Esophagus squamous epithelium (tissue), 5 donors: ENCODE results near the gene TBC1D8B. TPM values are rescaled to one million over a fixed set of nuclear protein-coding genes. Genes with fewer than 3 reads are reported as not detected.

Experiments
- DNase-seq: peaks from one replicate; lab custom pipeline; 2025; lab: John Stamatoyannopoulos, UW
- H3K27ac ChIP-seq, 4 donors: fragments of 200-600 bp; sonication (generic); one replicate each; pipeline ENCODE4 v1.5.1; 2016 to 2019; ENCODE audit warnings: mild to moderate bottlenecking in 1 of 4
- H3K27me3 ChIP-seq, 4 donors: fragments of 200-600 bp; sonication (generic); 1 replicate in 3 of 4; 2 replicates in 1 of 4; pipeline versions ENCODE4 v1.5.1 to v1.6.0; 2017 to 2021; ENCODE audit warnings: antibody characterized with exemption in 1 of 4
- H3K36me3 ChIP-seq, 3 donors: fragments of 200-600 bp; sonication (generic); one replicate each; pipeline ENCODE4 v1.5.1; 2016 to 2019
- H3K4me1 ChIP-seq, 3 donors: fragments of 200-600 bp; sonication (generic); one replicate each; pipeline ENCODE4 v1.5.1; 2017 to 2019
- H3K4me3 ChIP-seq, 4 donors: fragments of 200-600 bp; sonication (generic); 1 replicate in 3 of 4; 2 replicates in 1 of 4; pipeline ENCODE4 v1.5.1; 2016 to 2019; ENCODE audit warnings: mild to moderate bottlenecking in 2 of 4, moderate library complexity in 1 of 4
- H3K9me3 ChIP-seq, 3 donors: fragments of 200-600 bp; sonication (generic); one replicate each; pipeline ENCODE4 v1.5.1; 2016 to 2019
- POLR2A ChIP-seq, 4 donors: fragments of 450-650 bp; IDR thresholded peaks; one replicate each; pipeline ENCODE4 v1.6.1; 2017; ENCODE audit warnings: antibody characterized with exemption in 4 of 4, mild to moderate bottlenecking in 4 of 4, moderate library complexity in 3 of 4
- WGBS, 2 donors: methylation state at CpG; one replicate each; pipeline ENCODE4 v1.1.5; 2018; 5-methylcytosine and 5-hydroxymethylcytosine counted together
- intact Hi-C: fragments of 100-400 bp; cut with DNase I; formaldehyde crosslinking; loops from one replicate; pipeline ENCODE4 v1.15.0; 2022
- total RNA-seq, 4 donors: library from RNA; depleted of rRNA; stranded (reverse); fragments of >200 nt; gene quantifications; one replicate each; pipeline ENCODE4 v1.1.0, GENCODE V29; 2016
- TF ChIP-seq, protein P1 (sequence below), 6 experiments: fragments of 450-650 bp in 4 of 6; fragments of 200-600 bp in 2 of 6; sonication (generic) in 2 of 6; IDR thresholded peaks; one replicate each; pipeline ENCODE4 v1.5.1; 2016 to 2019; ENCODE audit warnings: antibody characterized with exemption in 6 of 6, mild to moderate bottlenecking in 4 of 6, moderate library complexity in 4 of 6
- donor health status: DM: yes; HTN: yes; CAD: no.

Gene TBC1D8B
- total RNA-seq, 4 donors from 2014 or later = 2.3 to 3.9 (median 3.4) TPM

DNA sequence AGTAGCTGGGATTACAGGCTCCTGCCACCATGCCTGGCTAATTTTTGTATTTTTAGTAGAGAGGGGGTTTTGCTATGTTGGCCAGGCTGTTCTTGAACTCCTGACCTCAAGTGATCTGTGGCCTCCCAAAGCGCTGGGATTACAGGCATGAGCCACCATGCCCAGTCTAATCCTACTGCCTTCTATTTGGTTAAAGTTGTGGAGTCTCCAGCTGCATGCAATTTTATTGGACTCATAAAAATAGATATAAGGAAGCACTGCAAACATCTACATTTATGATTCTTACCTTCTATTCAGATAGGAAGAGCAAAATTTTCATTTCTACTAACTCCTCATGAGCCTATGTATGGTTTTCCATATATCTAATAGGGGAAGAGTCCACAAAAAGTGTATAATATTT lies 87.0 kb downstream of the TBC1D8B start:
- intact Hi-C loops = no loop called here
- Histone ChIP-seq H3K4me3 (no peak overlapping the region), H3K27me3 (peaks cover 0 to 25% (median 0%) of the 10 kb centered on the region in 4 donors), H3K36me3 (no peaks in the 10 kb centered on the region), H3K9me3 (no peaks in the 10 kb centered on the region), H3K27ac (no peak overlapping the region), H3K4me1 (peaks cover 0 to 1% (median 0%) of the 10 kb centered on the region in 3 donors)
- WGBS, 2 donors = 57 to 100% methylated on average over 1 of the region's 1 CpG
- no peak for DNase-seq
- TF ChIP-seq POLR2A (IDR thresholded peaks at IDR 0.05) = no peak
- TF ChIP-seq, protein P1, sequence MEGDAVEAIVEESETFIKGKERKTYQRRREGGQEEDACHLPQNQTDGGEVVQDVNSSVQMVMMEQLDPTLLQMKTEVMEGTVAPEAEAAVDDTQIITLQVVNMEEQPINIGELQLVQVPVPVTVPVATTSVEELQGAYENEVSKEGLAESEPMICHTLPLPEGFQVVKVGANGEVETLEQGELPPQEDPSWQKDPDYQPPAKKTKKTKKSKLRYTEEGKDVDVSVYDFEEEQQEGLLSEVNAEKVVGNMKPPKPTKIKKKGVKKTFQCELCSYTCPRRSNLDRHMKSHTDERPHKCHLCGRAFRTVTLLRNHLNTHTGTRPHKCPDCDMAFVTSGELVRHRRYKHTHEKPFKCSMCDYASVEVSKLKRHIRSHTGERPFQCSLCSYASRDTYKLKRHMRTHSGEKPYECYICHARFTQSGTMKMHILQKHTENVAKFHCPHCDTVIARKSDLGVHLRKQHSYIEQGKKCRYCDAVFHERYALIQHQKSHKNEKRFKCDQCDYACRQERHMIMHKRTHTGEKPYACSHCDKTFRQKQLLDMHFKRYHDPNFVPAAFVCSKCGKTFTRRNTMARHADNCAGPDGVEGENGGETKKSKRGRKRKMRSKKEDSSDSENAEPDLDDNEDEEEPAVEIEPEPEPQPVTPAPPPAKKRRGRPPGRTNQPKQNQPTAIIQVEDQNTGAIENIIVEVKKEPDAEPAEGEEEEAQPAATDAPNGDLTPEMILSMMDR (IDR thresholded peaks at IDR 0.05) = no peak

DNA sequence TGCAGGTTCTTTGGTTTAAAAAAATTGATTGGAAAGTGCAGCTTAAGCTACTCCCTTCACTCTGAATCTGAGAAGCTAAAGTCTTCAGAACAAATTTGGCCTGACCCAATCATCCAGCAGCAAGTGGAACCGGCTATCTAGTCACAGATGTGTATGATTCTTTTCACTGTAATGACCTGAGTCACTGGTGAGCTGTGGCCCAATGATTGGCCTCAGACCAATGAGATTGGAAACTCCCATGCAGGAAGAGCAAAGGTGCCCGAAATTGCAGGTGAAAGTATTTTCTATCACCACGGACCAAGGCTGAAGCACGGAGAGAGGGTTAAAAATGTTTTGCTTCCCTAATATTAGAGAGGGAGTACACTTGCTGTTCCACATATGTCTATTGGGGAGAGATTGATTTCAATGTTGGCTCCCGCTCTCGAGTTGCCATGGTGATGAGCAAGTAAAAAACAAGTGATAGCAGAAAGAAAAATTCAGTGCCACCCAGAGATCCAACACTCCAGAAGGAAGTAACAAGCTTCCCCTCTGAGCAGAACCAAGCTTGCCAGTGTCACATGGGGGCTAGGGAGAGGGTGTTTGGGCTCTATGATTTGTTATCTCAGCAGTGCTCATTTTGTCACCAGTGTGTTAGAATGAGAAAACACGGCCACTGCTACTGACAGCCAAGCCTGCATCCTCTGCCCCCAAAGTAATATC lies 89.4 kb downstream of the TBC1D8B start:
- no peak for TF ChIP-seq POLR2A (IDR thresholded peaks at IDR 0.05)
- TF ChIP-seq, protein P1 (IDR thresholded peaks at IDR 0.05) = no peak
- Histone ChIP-seq H3K4me3 (no peak overlapping the region), H3K4me1 (peaks cover 0 to 17% (median 0%) of the 10 kb centered on the region in 3 donors), H3K27ac (no peak overlapping the region), H3K27me3 (peaks cover 0 to 25% (median 0%) of the 10 kb centered on the region in 4 donors), H3K36me3 (no peaks in the 10 kb centered on the region), H3K9me3 (no peaks in the 10 kb centered on the region)
- intact Hi-C loops = no loop called here
- no peak for DNase-seq
- 51 to 56% methylated on average over 3 to 7 of the region's 7 CpGs for WGBS, 2 donors

DNA sequence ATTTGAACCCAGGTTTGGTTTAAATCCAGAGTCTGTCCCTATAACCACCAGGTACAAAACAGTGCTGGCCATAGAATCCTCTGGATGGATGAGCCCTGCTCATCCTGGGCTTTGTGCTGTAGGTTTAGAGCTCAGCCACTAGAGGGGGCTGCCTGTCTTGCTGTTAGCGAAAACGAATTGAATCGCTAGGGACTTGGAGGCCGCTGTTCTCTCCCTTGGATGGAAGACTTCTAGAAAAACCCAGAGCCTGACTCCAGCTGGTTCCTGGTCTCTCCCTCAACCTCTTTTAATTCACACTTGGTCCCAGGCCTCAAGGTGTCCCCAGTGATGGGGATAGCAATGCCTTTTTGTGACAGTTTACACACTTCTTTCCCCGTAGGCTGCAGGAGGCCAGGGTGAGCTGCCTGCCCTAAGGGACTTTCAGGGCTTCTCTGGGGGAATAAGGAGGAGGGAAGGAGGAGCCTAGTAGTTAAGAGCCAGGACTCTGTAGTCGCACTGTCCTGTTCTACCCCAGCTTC lies 92.0 kb downstream of the TBC1D8B start:
- H3K36me3 ChIP-seq = no peaks in the 10 kb centered on the region
- H3K4me1 ChIP-seq = peaks cover 0 to 17% (median 0%) of the 10 kb centered on the region in 3 donors
- no peak overlapping the region for H3K27ac ChIP-seq
- TF ChIP-seq, protein P1 (IDR thresholded peaks at IDR 0.05) = peak; percentile 26 to 79 (median 70)
- TF ChIP-seq POLR2A (IDR thresholded peaks at IDR 0.05) = no peak
- DNase-seq = no peak
- H3K9me3 ChIP-seq = no peaks in the 10 kb centered on the region
- H3K4me3 ChIP-seq = no peak overlapping the region
- peaks cover 0 to 25% (median 0%) of the 10 kb centered on the region in 4 donors for H3K27me3 ChIP-seq
- 0 to 14% methylated on average over 2 to 3 of the region's 6 CpGs for WGBS, 2 donors
- intact Hi-C loops = no loop called here

DNA sequence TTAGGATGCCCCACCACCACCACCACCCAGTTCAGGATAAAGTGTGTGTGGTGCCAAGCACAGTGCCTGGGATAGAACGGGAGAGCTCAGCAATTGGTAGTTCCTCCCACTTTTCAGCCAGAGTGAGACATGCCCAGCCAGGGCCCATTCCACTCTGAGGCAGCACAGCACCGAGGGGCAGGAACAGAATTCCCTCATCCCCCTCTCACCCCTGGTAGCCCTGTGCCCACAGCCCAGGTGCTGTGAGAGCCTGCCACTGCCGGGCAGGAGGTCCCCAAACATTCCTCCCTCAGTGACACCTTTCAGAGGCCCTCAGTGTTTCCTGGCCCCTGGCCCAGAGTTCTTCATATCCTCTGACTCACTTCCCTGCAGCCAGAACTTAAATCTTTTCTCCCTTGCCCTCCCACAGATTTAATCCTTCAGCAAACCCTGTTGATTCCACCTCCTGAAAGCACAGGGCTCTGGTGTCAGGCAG lies 92.5 kb downstream of the TBC1D8B start:
- no peak for TF ChIP-seq POLR2A (IDR thresholded peaks at IDR 0.05)
- Histone ChIP-seq H3K9me3 (no peaks in the 10 kb centered on the region), H3K27me3 (peaks cover 0 to 25% (median 0%) of the 10 kb centered on the region in 4 donors), H3K27ac (no peak overlapping the region), H3K4me1 (peaks cover 0 to 17% (median 0%) of the 10 kb centered on the region in 3 donors), H3K4me3 (no peak overlapping the region), H3K36me3 (no peaks in the 10 kb centered on the region)
- intact Hi-C loops = no loop called here
- no peak for DNase-seq
- WGBS, 2 donors = 7 to 20% methylated on average over 1 to 3 of the region's 3 CpGs

DNA sequence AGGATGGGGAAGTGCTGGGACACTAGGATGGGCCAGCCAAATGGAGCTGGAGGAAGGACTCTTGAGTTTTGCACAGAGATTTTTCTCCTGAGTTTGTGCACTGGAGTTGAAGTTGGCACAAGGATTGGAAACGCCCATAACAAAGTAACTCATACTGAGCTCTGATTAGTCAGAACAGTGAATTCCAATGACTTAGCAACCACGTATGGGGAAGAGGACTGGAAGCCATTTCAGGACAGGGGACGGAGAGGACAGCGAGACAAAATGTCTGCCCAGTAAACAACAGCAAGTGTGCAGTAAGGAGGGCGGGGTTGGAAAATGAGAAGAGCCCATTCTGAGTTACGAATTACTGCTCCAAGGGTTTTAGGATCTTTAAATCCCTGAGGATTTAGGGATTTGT lies 94.8 kb downstream of the TBC1D8B start:
- TF ChIP-seq, protein P1 (IDR thresholded peaks at IDR 0.05) = no peak
- TF ChIP-seq POLR2A (IDR thresholded peaks at IDR 0.05) = no peak
- Histone ChIP-seq H3K4me1 (peaks cover 0 to 17% (median 0%) of the 10 kb centered on the region in 3 donors), H3K27ac (no peak overlapping the region), H3K9me3 (no peaks in the 10 kb centered on the region), H3K27me3 (peaks cover 0 to 28% (median 0%) of the 10 kb centered on the region in 4 donors), H3K36me3 (no peaks in the 10 kb centered on the region), H3K4me3 (no peak overlapping the region)
- no peak for DNase-seq
- WGBS, 2 donors = 66 to 72% methylated on average over 6 of the region's 6 CpGs
- intact Hi-C loops = no loop called here
